Stimulated activated effector memory CD8-positive, alpha-beta T cell treated with anti-CD3 and anti-CD28 coated beads, Interleukin-12 subunit alpha, Interleukin-12 subunit beta, amount 100 ng/mL, for 72 hours (primary cell): ENCODE measurements around the gene PELI2.
A peak's percentile ranks its signal among the peaks of the same experiment; 100 is the strongest.

Experiments used
- ATAC-seq: fragments of 150-1000 bp; cut with Tn5 transposase; 2 replicates; pipeline ENCODE4 v1.10.0; 2021
- DNase-seq, 2 donors: peaks; one replicate each; pipeline ENCODE4 v3.0.0; 2021 to 2022; ENCODE audit warnings: low spot score in 2 of 2
- H3K27ac Mint-ChIP-seq: one replicate; pipeline ENCODE4 v1.8.0; 2022; ENCODE audit warnings: mild to moderate bottlenecking, mixed read lengths
- H3K36me3 Mint-ChIP-seq: one replicate; pipeline ENCODE4 v1.8.0; 2022; ENCODE audit warnings: mild to moderate bottlenecking, mixed read lengths
- H3K4me1 Mint-ChIP-seq: one replicate; pipeline ENCODE4 v1.8.0; 2022; ENCODE audit warnings: mixed read lengths
- H3K4me3 Mint-ChIP-seq: one replicate; pipeline ENCODE4 v1.8.0; 2022; ENCODE audit warnings: mild to moderate bottlenecking, mixed read lengths
- H3K9me3 Mint-ChIP-seq: one replicate; pipeline ENCODE4 v1.8.0; 2022; ENCODE audit warnings: mixed read lengths

The PELI2 gene

GRCh38 chr14:56117765-56118610 is at the start of gene PELI2:
TSS of gene PELI2 (plus strand) at chr14:56118411. CDS start at chr14:56118661, 250 bp downstream.
- Mint-ChIP-seq H3K4me3 (peak within 1 kb of the TSS; percentile 88), H3K27ac (peak within 1 kb of the TSS; percentile 90), H3K36me3 (peaks cover 7% of the 10 kb centered on the region), H3K4me1 (peaks cover 38% of the 10 kb centered on the region), H3K9me3 (no peaks in the 10 kb centered on the region)
- ATAC-seq, result peak; percentile 86
- peak; percentile 54 to 77 for DNase-seq

- Mint-ChIP-seq H3K9me3 (no peaks in the 10 kb centered on the region), H3K36me3 (no peaks in the 10 kb centered on the region), H3K4me3 (no peak overlapping the region), H3K4me1 (no peaks in the 10 kb centered on the region), H3K27ac (no peak overlapping the region)
- no peak for DNase-seq
- ATAC-seq, result no peak
Observed at GRCh38 chr14:56073799-56074198, 44.4 kb upstream of the PELI2 start.

- DNase-seq (no peak), ATAC-seq (no peak)
- Mint-ChIP-seq H3K4me3 (no peak overlapping the region), H3K4me1 (no peaks in the 10 kb centered on the region), H3K36me3 (no peaks in the 10 kb centered on the region), H3K27ac (no peak overlapping the region), H3K9me3 (no peaks in the 10 kb centered on the region)
Observed at GRCh38 chr14:56075301-56075700, 42.9 kb upstream of the PELI2 start.

GRCh38 chr14:56081139-56081538 is 37.1 kb upstream of the PELI2 start:
- no peak for ATAC-seq
- H3K27ac Mint-ChIP-seq, result no peak overlapping the region
- H3K36me3 Mint-ChIP-seq, result no peaks in the 10 kb centered on the region
- no peak for DNase-seq
- no peak overlapping the region for H3K4me3 Mint-ChIP-seq
- no peaks in the 10 kb centered on the region for H3K9me3 Mint-ChIP-seq
- H3K4me1 Mint-ChIP-seq, result no peaks in the 10 kb centered on the region

GRCh38 chr14:56082880-56083279 is 35.3 kb upstream of the PELI2 start:
- no peak overlapping the region for H3K27ac Mint-ChIP-seq
- no peaks in the 10 kb centered on the region for H3K9me3 Mint-ChIP-seq
- ATAC-seq (no peak), DNase-seq (no peak)
- no peaks in the 10 kb centered on the region for H3K4me1 Mint-ChIP-seq
- H3K4me3 Mint-ChIP-seq, result no peak overlapping the region
- no peaks in the 10 kb centered on the region for H3K36me3 Mint-ChIP-seq

- no peak overlapping the region for H3K27ac Mint-ChIP-seq
- ATAC-seq (no peak), DNase-seq (no peak)
- no peaks in the 10 kb centered on the region for H3K4me1 Mint-ChIP-seq
- no peaks in the 10 kb centered on the region for H3K9me3 Mint-ChIP-seq
- H3K4me3 Mint-ChIP-seq, result no peak overlapping the region
- H3K36me3 Mint-ChIP-seq, result no peaks in the 10 kb centered on the region
Observed at GRCh38 chr14:56085471-56085870, 32.7 kb upstream of the PELI2 start.

- Mint-ChIP-seq H3K36me3 (no peaks in the 10 kb centered on the region), H3K9me3 (no peaks in the 10 kb centered on the region), H3K4me3 (no peak overlapping the region), H3K27ac (no peak overlapping the region), H3K4me1 (no peaks in the 10 kb centered on the region)
- DNase-seq (no peak), ATAC-seq (no peak)
Observed at GRCh38 chr14:56087671-56088471, 30.3 kb upstream of the PELI2 start.

GRCh38 chr14:56088941-56089340 is 29.3 kb upstream of the PELI2 start:
- no peak overlapping the region for H3K27ac Mint-ChIP-seq
- no peaks in the 10 kb centered on the region for H3K36me3 Mint-ChIP-seq
- no peak for ATAC-seq
- no peaks in the 10 kb centered on the region for H3K9me3 Mint-ChIP-seq
- no peaks in the 10 kb centered on the region for H3K4me1 Mint-ChIP-seq
- DNase-seq, result no peak
- no peak overlapping the region for H3K4me3 Mint-ChIP-seq

- H3K36me3 Mint-ChIP-seq, result no peaks in the 10 kb centered on the region
- no peaks in the 10 kb centered on the region for H3K9me3 Mint-ChIP-seq
- no peak for ATAC-seq
- no peak overlapping the region for H3K27ac Mint-ChIP-seq
- no peak overlapping the region for H3K4me3 Mint-ChIP-seq
- DNase-seq, result no peak
- no peaks in the 10 kb centered on the region for H3K4me1 Mint-ChIP-seq
Observed at GRCh38 chr14:56092763-56093162, 25.4 kb upstream of the PELI2 start.

- no peak overlapping the region for H3K27ac Mint-ChIP-seq
- H3K36me3 Mint-ChIP-seq, result no peaks in the 10 kb centered on the region
- no peaks in the 10 kb centered on the region for H3K4me1 Mint-ChIP-seq
- no peak overlapping the region for H3K4me3 Mint-ChIP-seq
- DNase-seq (no peak), ATAC-seq (no peak)
- no peaks in the 10 kb centered on the region for H3K9me3 Mint-ChIP-seq
Observed at GRCh38 chr14:56094076-56094475, 24.1 kb upstream of the PELI2 start.

GRCh38 chr14:56098021-56098420 is 20.2 kb upstream of the PELI2 start:
- no peak overlapping the region for H3K27ac Mint-ChIP-seq
- no peaks in the 10 kb centered on the region for H3K36me3 Mint-ChIP-seq
- H3K4me1 Mint-ChIP-seq, result no peaks in the 10 kb centered on the region
- no peak for ATAC-seq
- no peaks in the 10 kb centered on the region for H3K9me3 Mint-ChIP-seq
- no peak overlapping the region for H3K4me3 Mint-ChIP-seq
- DNase-seq, result no peak

GRCh38 chr14:56099081-56099797 is 19.0 kb upstream of the PELI2 start:
- H3K36me3 Mint-ChIP-seq, result no peaks in the 10 kb centered on the region
- H3K9me3 Mint-ChIP-seq, result no peaks in the 10 kb centered on the region
- DNase-seq, result no peak
- ATAC-seq, result no peak
- H3K4me3 Mint-ChIP-seq, result no peak overlapping the region
- H3K27ac Mint-ChIP-seq, result no peak overlapping the region
- no peaks in the 10 kb centered on the region for H3K4me1 Mint-ChIP-seq

- ATAC-seq (no peak), DNase-seq (no peak)
- Mint-ChIP-seq H3K9me3 (no peaks in the 10 kb centered on the region), H3K36me3 (no peaks in the 10 kb centered on the region), H3K4me1 (no peaks in the 10 kb centered on the region), H3K4me3 (no peak overlapping the region), H3K27ac (no peak overlapping the region)
Observed at GRCh38 chr14:56100556-56100955, 17.7 kb upstream of the PELI2 start.

GRCh38 chr14:56102941-56103340 is 15.3 kb upstream of the PELI2 start:
- Mint-ChIP-seq H3K4me3 (no peak overlapping the region), H3K27ac (no peak overlapping the region), H3K36me3 (no peaks in the 10 kb centered on the region), H3K4me1 (no peaks in the 10 kb centered on the region), H3K9me3 (no peaks in the 10 kb centered on the region)
- DNase-seq (no peak), ATAC-seq (no peak)

- ATAC-seq (no peak), DNase-seq (no peak)
- no peaks in the 10 kb centered on the region for H3K4me1 Mint-ChIP-seq
- no peak overlapping the region for H3K27ac Mint-ChIP-seq
- no peaks in the 10 kb centered on the region for H3K36me3 Mint-ChIP-seq
- H3K4me3 Mint-ChIP-seq, result no peak overlapping the region
- H3K9me3 Mint-ChIP-seq, result no peaks in the 10 kb centered on the region
Observed at GRCh38 chr14:56107615-56108014, 10.6 kb upstream of the PELI2 start.
